ENCODE data around the gene TSPYL6.

Gene TSPYL6

DNA sequence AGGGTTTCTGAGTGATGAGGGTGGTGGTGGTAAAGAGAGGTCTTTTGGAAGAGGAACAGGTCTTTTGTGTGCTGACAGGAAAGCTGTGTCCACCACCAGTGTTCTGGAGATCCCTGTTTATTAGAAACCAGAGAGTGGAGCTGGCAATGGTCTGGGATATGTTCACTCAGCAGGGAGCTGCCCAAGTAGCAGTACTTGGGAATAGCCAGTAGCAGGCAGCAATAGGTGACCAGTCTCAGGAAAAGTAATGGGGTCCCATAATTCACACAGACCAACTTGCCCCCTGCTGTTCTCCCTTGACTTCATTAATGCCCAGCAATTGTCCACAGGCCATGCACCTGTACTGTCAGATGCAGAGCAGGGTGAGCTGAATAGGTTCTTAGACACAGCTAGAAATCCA, 1.8 kb downstream of the TSPYL6 start:
- no peak overlapping the region for H3K4me3 ChIP-seq
- H3K9me3 ChIP-seq: no peaks in the 10 kb centered on the region
- H3K36me3 ChIP-seq: peaks cover 0 to 3% (median 0%) of the 10 kb centered on the region in 3 donors
- intact Hi-C loops (cut with DNase I; ENCODE audit: low total_unique reads): no loop called here
- H3K27me3 ChIP-seq: no peaks in the 10 kb centered on the region
- TF ChIP-seq, protein P1, sequence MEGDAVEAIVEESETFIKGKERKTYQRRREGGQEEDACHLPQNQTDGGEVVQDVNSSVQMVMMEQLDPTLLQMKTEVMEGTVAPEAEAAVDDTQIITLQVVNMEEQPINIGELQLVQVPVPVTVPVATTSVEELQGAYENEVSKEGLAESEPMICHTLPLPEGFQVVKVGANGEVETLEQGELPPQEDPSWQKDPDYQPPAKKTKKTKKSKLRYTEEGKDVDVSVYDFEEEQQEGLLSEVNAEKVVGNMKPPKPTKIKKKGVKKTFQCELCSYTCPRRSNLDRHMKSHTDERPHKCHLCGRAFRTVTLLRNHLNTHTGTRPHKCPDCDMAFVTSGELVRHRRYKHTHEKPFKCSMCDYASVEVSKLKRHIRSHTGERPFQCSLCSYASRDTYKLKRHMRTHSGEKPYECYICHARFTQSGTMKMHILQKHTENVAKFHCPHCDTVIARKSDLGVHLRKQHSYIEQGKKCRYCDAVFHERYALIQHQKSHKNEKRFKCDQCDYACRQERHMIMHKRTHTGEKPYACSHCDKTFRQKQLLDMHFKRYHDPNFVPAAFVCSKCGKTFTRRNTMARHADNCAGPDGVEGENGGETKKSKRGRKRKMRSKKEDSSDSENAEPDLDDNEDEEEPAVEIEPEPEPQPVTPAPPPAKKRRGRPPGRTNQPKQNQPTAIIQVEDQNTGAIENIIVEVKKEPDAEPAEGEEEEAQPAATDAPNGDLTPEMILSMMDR (IDR thresholded peaks at IDR 0.05): no peak
- peaks cover 0 to 5% (median 0%) of the 10 kb centered on the region in 4 donors for H3K4me1 ChIP-seq
- no peak for DNase-seq
- no peak overlapping the region for H3K27ac ChIP-seq

DNA sequence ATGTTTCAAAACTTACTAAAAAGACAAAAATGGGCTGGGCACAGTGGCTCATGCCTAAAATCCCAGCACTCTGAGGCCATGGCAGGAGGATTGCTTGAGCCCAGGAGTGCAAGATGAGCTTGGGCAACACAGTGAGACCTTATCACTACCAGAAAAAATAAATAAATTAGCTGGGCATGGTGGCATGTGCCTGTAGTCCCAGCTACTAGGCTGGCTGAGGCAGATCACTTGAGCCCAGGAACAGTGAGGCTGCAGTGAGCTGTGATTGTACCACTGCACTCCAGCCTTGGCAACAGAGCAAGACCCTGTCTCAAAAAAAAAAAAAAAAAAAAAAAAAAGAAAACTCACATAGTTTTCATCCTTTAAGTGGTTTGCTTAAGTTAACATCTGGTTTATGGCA, 6.4 kb downstream of the TSPYL6 start:
- Histone ChIP-seq H3K4me1 (peaks cover 0 to 14% (median 2%) of the 10 kb centered on the region in 4 donors), H3K9me3 (no peaks in the 10 kb centered on the region), H3K27me3 (no peaks in the 10 kb centered on the region), H3K4me3 (no peak overlapping the region), H3K36me3 (no peaks in the 10 kb centered on the region), H3K27ac (no peak overlapping the region)
- no peak for DNase-seq
- TF ChIP-seq, protein P1 (IDR thresholded peaks at IDR 0.05): no peak
- intact Hi-C loops (cut with DNase I; ENCODE audit: low total_unique reads): no loop called here

DNA sequence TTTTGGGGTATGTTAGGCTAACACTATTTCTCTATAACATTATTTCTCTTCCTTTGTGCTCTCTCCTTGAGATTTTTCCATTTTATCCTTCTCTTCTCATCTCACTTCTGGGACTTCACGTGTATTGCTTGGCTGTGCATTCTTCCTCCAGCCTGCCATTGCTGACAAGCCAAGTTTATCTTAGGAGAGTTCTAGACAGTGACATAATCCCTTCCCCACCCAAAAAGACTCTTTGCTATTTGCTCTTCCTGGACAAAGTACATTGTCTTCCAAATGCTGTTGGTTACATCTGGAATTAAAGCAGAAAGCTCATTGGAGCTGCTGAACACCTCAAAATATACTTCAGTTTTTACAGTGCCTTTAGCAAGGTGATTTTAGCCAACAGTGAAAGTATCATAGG, 8.9 kb downstream of the TSPYL6 start:
- Histone ChIP-seq H3K27ac (no peak overlapping the region), H3K4me1 (peaks cover 0 to 14% (median 2%) of the 10 kb centered on the region in 4 donors), H3K4me3 (no peak overlapping the region), H3K36me3 (no peaks in the 10 kb centered on the region), H3K9me3 (no peaks in the 10 kb centered on the region), H3K27me3 (no peaks in the 10 kb centered on the region)
- intact Hi-C loops (cut with DNase I; ENCODE audit: low total_unique reads): no loop called here
- TF ChIP-seq, protein P1 (IDR thresholded peaks at IDR 0.05): no peak
- no peak for DNase-seq

DNA sequence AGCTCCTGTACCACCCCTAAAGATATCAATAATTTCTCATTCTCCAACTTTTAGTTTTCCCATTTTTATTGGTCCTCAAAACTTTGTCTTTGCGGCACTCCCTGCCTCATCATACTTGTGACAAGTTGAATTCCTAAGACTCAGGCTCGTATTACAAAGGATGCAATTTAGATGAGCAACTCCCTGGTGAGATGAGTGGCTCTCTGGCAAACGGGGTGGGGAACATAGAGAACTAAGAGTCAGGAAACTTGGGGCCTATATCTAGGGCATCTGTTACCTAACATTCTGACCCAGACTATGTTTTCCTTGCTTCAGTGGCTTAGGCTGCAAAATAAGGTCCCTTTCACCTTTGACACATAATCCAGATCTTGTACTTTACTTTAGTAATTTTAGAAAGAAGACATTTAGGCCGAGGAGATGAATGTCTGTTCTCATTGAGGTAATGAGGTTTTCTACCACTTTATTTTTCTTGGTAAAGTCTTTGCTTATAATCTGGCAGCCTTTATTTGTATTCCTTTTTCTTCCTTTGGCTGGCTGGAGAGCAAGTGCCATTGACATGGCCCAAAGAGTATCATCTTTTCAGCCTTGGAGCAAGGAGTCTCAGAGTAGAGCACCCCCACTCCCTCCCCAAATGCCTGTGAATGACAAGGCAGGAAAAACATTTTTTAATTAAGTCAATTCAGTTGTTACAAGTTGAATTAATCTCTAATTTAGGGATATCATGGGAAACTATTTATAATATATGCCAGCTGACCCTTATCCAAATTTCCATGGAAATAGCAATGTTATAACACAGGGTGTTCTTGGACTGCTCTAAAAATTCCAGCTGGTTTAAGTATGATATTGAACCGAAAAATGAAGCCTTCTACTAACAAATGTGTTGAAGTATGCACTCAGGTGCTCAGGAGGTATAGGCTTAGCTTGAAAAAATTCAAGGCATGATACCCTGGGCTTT, 15.2 kb downstream of the TSPYL6 start:
- H3K4me1 ChIP-seq: peaks cover 0 to 35% (median 19%) of the 10 kb centered on the region in 4 donors
- peak overlapping the region; percentile 63 to 71 for H3K27ac ChIP-seq
- H3K4me3 ChIP-seq: no peak overlapping the region
- H3K36me3 ChIP-seq: no peaks in the 10 kb centered on the region
- TF ChIP-seq, protein P1 (IDR thresholded peaks at IDR 0.05): no peak
- H3K27me3 ChIP-seq: no peaks in the 10 kb centered on the region
- intact Hi-C loops (cut with DNase I; ENCODE audit: low total_unique reads): no loop called here
- H3K9me3 ChIP-seq: no peaks in the 10 kb centered on the region
- peak; percentile 74 to 87 for DNase-seq

DNA sequence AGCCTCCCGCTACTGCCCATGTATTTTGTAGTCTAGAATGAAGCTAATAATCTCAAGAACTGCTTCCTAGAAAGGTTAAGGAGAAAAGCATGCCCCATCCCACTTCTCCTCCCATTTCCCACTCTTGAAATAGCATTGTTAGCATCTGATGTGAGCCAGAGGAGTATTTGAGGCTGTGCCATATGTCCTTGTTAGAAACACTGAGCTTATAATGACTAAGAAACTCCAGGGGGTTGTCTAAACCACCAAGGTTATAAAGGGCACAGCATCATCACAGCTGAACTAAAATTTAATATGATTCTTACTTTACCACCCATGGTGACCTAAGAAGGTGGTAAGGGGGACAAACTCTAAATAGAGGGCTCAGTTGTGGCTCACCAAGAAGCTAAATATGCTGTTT, 16.6 kb downstream of the TSPYL6 start:
- no peak for DNase-seq
- TF ChIP-seq, protein P1 (IDR thresholded peaks at IDR 0.05): no peak
- intact Hi-C loops (cut with DNase I; ENCODE audit: low total_unique reads): no loop called here
- Histone ChIP-seq H3K4me3 (no peak overlapping the region), H3K27ac (peak overlapping the region; percentile 63 to 71), H3K9me3 (no peaks in the 10 kb centered on the region), H3K27me3 (no peaks in the 10 kb centered on the region), H3K36me3 (no peaks in the 10 kb centered on the region), H3K4me1 (peaks cover 0 to 35% (median 19%) of the 10 kb centered on the region in 4 donors)

Measured in tibial artery (tissue), 4 donors.